Cerebellar nuclear complex (tissue), 1 donor: ENCODE data around the gene IQCF2.
"Not testable (repeated sequence)": the region's sequence is repeated elsewhere in the genome, so short reads cannot be mapped to it uniquely, and the experiment has no call there.

Source experiments
- DNase-seq, 2 experiments: peaks; one replicate each; lab custom pipeline; 2025; lab: John Stamatoyannopoulos, UW

Gene IQCF2

GRCh38 chr3:51876186-51876585, 14.8 kb downstream of the IQCF2 start:
- DNase-seq: no peak

DNA sequence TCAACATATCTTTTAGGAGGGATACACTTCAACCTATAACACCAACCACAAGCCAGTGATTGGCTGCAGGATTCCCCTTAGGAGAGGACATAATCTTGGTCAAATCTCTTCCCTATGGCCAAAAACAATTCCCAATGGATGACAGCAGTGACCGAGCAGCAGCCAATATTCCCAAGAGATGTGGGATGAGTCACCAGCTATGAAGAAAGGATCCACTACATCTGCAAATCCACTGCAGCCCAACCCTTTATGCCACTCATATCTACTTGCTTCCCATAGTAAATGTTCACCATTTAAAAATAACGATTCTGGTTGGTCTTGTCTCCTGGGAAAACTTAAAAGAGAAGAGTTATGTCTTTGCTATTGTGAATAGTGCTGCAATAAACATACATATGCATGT, 18.5 kb downstream of the IQCF2 start:
- no peak for DNase-seq

GRCh38 chr3:51886447-51886846, 25.0 kb downstream of the IQCF2 start:
- DNase-seq: no peak

- DNase-seq: no peak
Observed at GRCh38 chr3:51887620-51888019, 26.2 kb downstream of the IQCF2 start.

- DNase-seq: no peak
Observed at GRCh38 chr3:51888463-51889105, 27.2 kb downstream of the IQCF2 start.

GRCh38 chr3:51891242-51892039, 30.0 kb downstream of the IQCF2 start:
- peak in 1 of 2 experiments; percentile 1 for DNase-seq

DNA sequence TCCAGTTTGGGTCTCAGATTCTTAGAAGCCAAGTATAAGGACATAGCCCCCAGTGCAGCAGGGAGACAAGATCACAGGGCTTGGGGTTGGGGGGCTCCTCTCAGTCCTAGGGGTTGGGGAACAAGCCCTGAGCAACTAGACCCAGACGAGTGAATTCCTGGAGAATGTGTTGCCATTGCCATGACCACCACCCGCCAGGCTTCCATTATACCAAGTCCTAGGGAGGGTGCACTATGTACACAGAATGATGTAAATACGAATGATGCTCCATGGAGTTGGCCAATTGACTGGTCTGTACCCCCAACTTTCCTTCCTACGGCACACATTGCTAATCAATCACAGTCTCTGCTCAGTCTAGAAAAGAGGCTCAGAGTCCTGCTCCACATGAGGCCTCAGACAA, 33.0 kb downstream of the IQCF2 start:
- no peak for DNase-seq

DNA sequence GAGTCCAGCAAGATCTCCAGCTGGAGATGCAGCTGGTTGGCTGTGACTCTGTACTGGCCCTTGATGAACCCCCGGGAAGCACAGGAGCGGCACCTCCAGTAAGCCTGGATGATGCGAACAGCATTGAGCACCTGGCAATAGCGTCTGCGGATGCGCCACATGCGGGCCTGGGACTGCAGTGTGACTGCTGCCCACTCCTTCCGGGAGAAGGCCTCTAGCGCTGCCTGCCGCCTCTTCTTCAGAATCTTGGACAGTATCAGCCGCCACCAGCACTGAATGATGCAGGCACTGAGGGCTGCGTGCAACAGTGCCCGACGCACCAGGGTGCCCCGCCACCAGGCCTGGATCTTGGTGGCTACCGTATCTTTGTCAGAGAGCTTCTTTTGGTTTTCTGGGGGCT, 33.5 kb downstream of the IQCF2 start:
- DNase-seq: no peak

DNA sequence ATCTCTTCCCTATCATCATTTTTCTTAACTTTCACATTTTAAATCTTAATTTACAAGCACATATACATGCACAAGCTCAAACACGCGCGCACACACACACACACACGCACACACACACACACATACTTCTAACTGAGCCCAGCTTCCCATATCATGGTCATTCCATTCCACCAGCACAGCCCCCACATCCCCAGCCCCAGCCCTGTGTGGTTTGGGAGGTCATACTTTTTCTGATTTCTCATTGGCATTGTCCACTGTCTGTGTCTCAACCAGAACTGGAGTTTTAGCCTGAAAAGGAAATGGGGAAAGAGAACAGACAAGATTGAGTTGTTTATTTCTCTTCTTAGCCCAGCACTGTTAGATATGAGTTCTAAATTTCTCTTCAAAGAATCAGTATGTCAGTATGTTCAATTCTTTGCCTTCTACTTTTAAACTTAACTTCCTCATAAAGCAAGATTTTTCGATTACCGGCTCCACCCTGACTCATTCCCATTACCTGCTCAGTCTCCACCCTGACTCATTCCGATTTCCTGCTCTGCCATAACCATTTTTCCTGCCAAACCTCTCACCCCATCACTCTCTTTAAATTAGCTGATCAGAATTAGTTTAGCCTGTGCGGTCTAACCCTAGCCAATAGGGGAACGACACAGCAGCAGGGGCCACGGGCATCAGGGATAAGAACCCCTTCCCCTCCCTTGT, 35.3 kb downstream of the IQCF2 start:
- DNase-seq: no peak

DNA sequence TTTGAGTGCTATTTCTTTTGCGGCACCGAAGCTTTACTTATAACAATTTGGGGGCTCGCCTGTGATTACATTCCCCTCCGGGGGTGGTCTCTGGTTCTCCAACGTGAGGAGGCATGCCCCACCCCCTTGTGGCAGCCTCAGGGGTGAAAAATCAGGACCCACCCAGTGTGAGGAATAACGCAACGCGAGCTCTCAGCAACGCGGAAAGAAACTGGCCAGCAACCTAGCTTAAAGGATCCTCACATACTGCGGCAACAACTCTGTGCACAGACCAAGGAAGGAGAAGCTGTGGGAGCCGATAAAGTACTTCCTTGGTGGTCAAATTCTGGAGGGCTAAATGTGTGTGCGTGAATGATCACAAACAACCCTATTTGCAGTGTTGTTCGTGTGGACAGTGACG, 36.0 kb downstream of the IQCF2 start:
- no peak for DNase-seq

GRCh38 chr3:51900043-51900442, 38.6 kb downstream of the IQCF2 start:
- DNase-seq: not testable (repeated sequence)

DNA sequence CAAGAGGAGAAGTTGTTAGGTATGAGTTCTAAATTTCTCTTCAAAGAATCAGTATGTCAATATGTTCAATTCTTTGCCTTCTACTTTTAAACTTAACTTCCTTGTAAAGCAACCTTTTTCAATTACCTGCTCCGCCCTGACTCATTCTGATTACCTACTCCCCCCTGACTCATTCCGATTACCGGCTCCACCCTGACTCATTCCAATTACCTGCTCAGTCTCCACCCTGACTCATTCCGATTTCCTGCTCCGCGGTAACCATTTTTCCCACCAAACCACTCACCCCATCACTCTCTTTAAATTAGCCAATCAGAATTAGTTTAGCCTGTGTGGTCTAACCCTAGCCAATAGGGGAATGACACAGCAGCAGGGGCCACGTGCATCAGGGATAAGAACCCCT, 40.9 kb downstream of the IQCF2 start:
- DNase-seq: not testable (repeated sequence)

DNA sequence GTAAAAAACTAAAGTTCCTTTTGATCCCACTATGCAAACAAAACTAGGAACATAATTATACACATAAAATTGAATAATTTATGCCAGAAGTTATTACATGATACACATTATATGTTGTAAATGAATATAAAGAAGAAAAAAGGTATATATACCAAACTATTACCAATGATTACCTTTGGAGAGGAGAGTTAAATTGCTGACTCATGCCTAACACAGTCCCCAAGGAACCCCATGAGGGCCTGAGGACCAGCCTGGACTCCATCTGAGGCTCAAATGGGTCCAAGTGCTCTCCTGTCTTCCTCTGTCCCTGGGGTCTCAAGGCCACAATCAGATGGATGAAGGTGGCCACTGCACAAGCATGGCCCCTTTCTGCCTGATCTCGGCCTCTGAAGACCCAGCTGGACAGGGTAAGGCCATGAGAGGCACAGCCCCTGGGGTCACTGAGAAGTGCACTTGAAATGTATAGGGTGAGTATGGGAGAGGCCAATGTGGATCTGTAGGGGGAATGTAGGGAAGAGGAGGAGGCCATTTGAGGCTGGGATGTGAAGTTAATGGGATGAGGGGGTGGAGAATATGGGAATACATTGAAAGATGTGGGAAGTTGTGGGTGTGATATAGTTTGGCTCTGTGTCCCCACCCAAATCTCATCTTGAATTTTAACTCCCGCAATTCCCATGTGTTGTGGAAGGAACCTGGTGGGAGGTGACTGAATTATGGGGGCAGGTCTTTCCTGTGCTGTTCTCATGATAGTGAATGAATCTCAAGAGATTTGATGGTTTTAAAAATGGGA, 42.8 kb downstream of the IQCF2 start:
- DNase-seq: no peak

GRCh38 chr3:51908026-51908425, 46.6 kb downstream of the IQCF2 start:
- DNase-seq: no peak
